SK-N-SH (cell line): ENCODE measurements around the gene KRT4. TPM values are rescaled to one million over a fixed set of nuclear protein-coding genes. Genes with fewer than 3 reads are reported as not detected.

ENCODE experiments used
- CTCF ChIA-PET: fragments of 300-600, 350-600 bp; formaldehyde crosslinking; extraction: SDS; loops from one replicate; lab custom pipeline; 2021; lab: Yijun Ruan, JAX
- POLR2A ChIA-PET: fragments of 350-600 bp; sonication (Branson Sonifier 250); formaldehyde crosslinking; extraction: SDS; loops from one replicate; lab custom pipeline; 2020; ENCODE audit warnings: antibody characterized with exemption, inconsistent platforms; lab: Yijun Ruan, JAX
- DNase-seq: peaks from one replicate; pipeline ENCODE4 v3.0.0; 2012
- H2AFZ ChIP-seq: fragments of 200-600 bp; sonication (generic); 2 replicates; pipeline ENCODE4 v1.8.1; 2016; ENCODE audit warnings: antibody characterized with exemption, mild to moderate bottlenecking, low read depth
- H3F3A ChIP-seq: fragments of 200-600 bp; sonication (generic); replicated peaks from 2 replicates; pipeline ENCODE3; 2016; ENCODE audit warnings: antibody characterized with exemption, mild to moderate bottlenecking; ENCODE audit not compliant: insufficient read depth
- H3K27ac ChIP-seq, 2 experiments: fragments of 200-500 bp in 1 of 2; fragments of 200-600 bp in 1 of 2; sonication (Bioruptor generic) in 1 of 2; sonication (generic), shearing (Covaris generic) in 1 of 2; 2 replicates each; pipeline versions ENCODE4 v1.5.1 to v1.6.1; 2014 to 2016; ENCODE audit warnings: low read depth in 2 of 2, inconsistent platforms in 1 of 2, low read length in 1 of 2, mild to moderate bottlenecking in 1 of 2, mixed read lengths in 1 of 2
- H3K27me3 ChIP-seq: fragments of 200-600 bp; sonication (generic), shearing (Covaris generic); 2 replicates; pipeline ENCODE4 v1.6.1; 2016; ENCODE audit warnings: mixed run types; ENCODE audit not compliant: insufficient read depth
- H3K36me3 ChIP-seq, 2 experiments: fragments of 200-500 bp in 1 of 2; fragments of 200-600 bp in 1 of 2; sonication (Bioruptor generic) in 1 of 2; sonication (generic) in 1 of 2; replicated peaks in 1 of 2; 2 replicates each; pipeline versions ENCODE3 to v1.5.1; 2014 to 2016; ENCODE audit warnings: low read length in 1 of 2, mild to moderate bottlenecking in 1 of 2; ENCODE audit not compliant: insufficient read depth in 2 of 2, control insufficient read depth in 1 of 2
- H3K4me1 ChIP-seq, 2 experiments: fragments of 200-500 bp in 1 of 2; fragments of 200-600 bp in 1 of 2; sonication (Bioruptor generic) in 1 of 2; sonication (generic), shearing (Covaris generic) in 1 of 2; 2 replicates each; pipeline versions ENCODE4 v1.5.1 to v1.6.1; 2014 to 2016; ENCODE audit warnings: low read depth in 1 of 2, low read length in 1 of 2, mixed run types in 1 of 2; ENCODE audit not compliant: insufficient read depth in 2 of 2, control insufficient read depth in 1 of 2
- H3K4me2 ChIP-seq: fragments of 200-600 bp; sonication (generic), shearing (Covaris generic); 2 replicates; pipeline ENCODE4 v1.6.1; 2017; ENCODE audit warnings: mixed run types
- H3K4me3 ChIP-seq, 2 experiments: fragments of 200-500 bp in 1 of 2; fragments of 200-600 bp in 1 of 2; sonication (Bioruptor generic) in 1 of 2; sonication (generic), shearing (Covaris generic) in 1 of 2; 2 replicates each; pipeline versions ENCODE4 v1.5.1 to v1.8.1; 2014 to 2016; ENCODE audit warnings: low read depth in 2 of 2, inconsistent platforms in 1 of 2, low read length in 1 of 2, mild to moderate bottlenecking in 1 of 2, mixed read lengths in 1 of 2, moderate library complexity in 1 of 2
- H3K79me2 ChIP-seq: fragments of 200-600 bp; sonication (generic); 2 replicates; pipeline ENCODE4 v1.8.1; 2017; ENCODE audit warnings: mild to moderate bottlenecking; ENCODE audit not compliant: insufficient read depth
- H3K9ac ChIP-seq: fragments of 200-600 bp; sonication (generic); 2 replicates; pipeline ENCODE4 v1.6.1; 2017; ENCODE audit warnings: mixed run types
- H3K9me2 ChIP-seq: fragments of 200-600 bp; sonication (generic); 2 replicates; pipeline ENCODE4 v1.6.1; 2017; ENCODE audit warnings: mixed run types
- H3K9me3 ChIP-seq: fragments of 200-600 bp; sonication (generic); 2 replicates; pipeline ENCODE4 v1.6.1; 2017; ENCODE audit warnings: mixed run types, mild to moderate bottlenecking, moderate library complexity
- H4K20me1 ChIP-seq: fragments of 200-600 bp; sonication (generic); 2 replicates; pipeline ENCODE4 v1.6.1; 2017; ENCODE audit warnings: mild to moderate bottlenecking, mixed run types; ENCODE audit not compliant: insufficient read depth
- CTCF ChIP-seq: fragments of 200-600 bp; sonication (generic); IDR thresholded peaks from 2 replicates; pipeline ENCODE4 v1.6.1; 2017; ENCODE audit warnings: antibody characterized with exemption, mild to moderate bottlenecking, moderate library complexity
- ELF1 ChIP-seq: IDR thresholded peaks from 2 replicates; pipeline ENCODE4 v1.4.0; 2012
- EZH2phosphoT487 ChIP-seq: fragments of 200-600 bp; sonication (generic); IDR thresholded peaks from 2 replicates; pipeline ENCODE4 v1.6.1; 2017; ENCODE audit warnings: low read depth, mixed run types, mild to moderate bottlenecking, antibody characterized with exemption, moderate library complexity, borderline replicate concordance
- FOXM1 ChIP-seq: IDR thresholded peaks from 2 replicates; pipeline ENCODE4 v1.4.0; 2012; ENCODE audit warnings: low read depth, mild to moderate bottlenecking
- GABPA ChIP-seq: IDR thresholded peaks from 2 replicates; pipeline ENCODE4 v1.4.0; 2012; ENCODE audit warnings: low read depth, mild to moderate bottlenecking
- JUND ChIP-seq: IDR thresholded peaks from 2 replicates; pipeline ENCODE4 v1.4.0; 2012
- MAX ChIP-seq: IDR thresholded peaks from 2 replicates; pipeline ENCODE4 v1.4.0; 2012; ENCODE audit warnings: low read depth
- MEF2A ChIP-seq: IDR thresholded peaks from 2 replicates; pipeline ENCODE4 v1.4.0; 2012; ENCODE audit warnings: low read depth, borderline replicate concordance
- MXI1 ChIP-seq: IDR thresholded peaks from 2 replicates; pipeline ENCODE4 v1.6.1; 2012; ENCODE audit warnings: mild to moderate bottlenecking, low read depth, low read length, improper control_type of control experiment
- NFIC ChIP-seq: IDR thresholded peaks from 2 replicates; pipeline ENCODE4 v1.4.0; 2012; ENCODE audit warnings: borderline replicate concordance
- POLR2AphosphoS5 ChIP-seq: IDR thresholded peaks from 2 replicates; pipeline ENCODE4 v1.6.1; 2012; ENCODE audit warnings: low read depth, low read length
- RAD21 ChIP-seq: IDR thresholded peaks from 2 replicates; pipeline ENCODE4 v1.6.1; 2012; ENCODE audit warnings: mild to moderate bottlenecking, low read length
- RCOR1 ChIP-seq: fragments of 150-350 bp; IDR thresholded peaks from 2 replicates; pipeline ENCODE4 v1.6.1; 2017; ENCODE audit warnings: antibody characterized with exemption, low read length
- RFX5 ChIP-seq: IDR thresholded peaks from 2 replicates; pipeline ENCODE4 v1.6.1; 2012; ENCODE audit warnings: mild to moderate bottlenecking, improper control_type of control experiment, low read length
- RXRA ChIP-seq: IDR thresholded peaks from 2 replicates; pipeline ENCODE4 v1.4.0; 2012; ENCODE audit warnings: low read depth, mild to moderate bottlenecking, borderline replicate concordance
- SIN3A ChIP-seq: IDR thresholded peaks from 2 replicates; pipeline ENCODE4 v1.6.1; 2012; ENCODE audit warnings: low read depth, mild to moderate bottlenecking, low read length, moderate library complexity, borderline replicate concordance
- TCF12 ChIP-seq: IDR thresholded peaks from 2 replicates; pipeline ENCODE4 v1.4.0; 2012
- WGBS: methylation state at CpG from one replicate; pipeline ENCODE4 v1.1.6; 2017; ENCODE audit warnings: low lambda C conversion rate; 5-methylcytosine and 5-hydroxymethylcytosine counted together
- polyA plus RNA-seq, 3 experiments: library from polyadenylated mRNA; depleted of rRNA; stranded (reverse); fragments of >200 nt; gene quantifications; 2 replicates each; pipeline ENCODE4 v1.2.3, GENCODE V29; 2012

The KRT4 gene
- polyA plus RNA-seq, 1 of the 3 experiments (the other 2 are of a cell fraction) = not detected

- Histone ChIP-seq H3K79me2 (no peaks in the 10 kb centered on the region), H3K4me2 (no peak overlapping the region), H2AFZ (no peak overlapping the region), H3K9ac (no peak overlapping the region), H3K27me3 (peaks cover 42% of the 10 kb centered on the region), H3K27ac (no peak overlapping the region), H3K9me3 (no peaks in the 10 kb centered on the region), H3F3A (no peaks in the 10 kb centered on the region), H3K4me3 (no peak overlapping the region), H4K20me1 (no peaks in the 10 kb centered on the region), H3K9me2 (no peaks in the 10 kb centered on the region), H3K36me3 (no peaks in the 10 kb centered on the region), H3K4me1 (no peaks in the 10 kb centered on the region)
- no peak for DNase-seq
- CTCF ChIA-PET = interaction anchor here (1.1 kb wide), 1 partner anchor 13 kb away, joined by 3 read pairs; no protein-coding TSS in a partner anchor
- POLR2A ChIA-PET = no interaction called here
- TF ChIP-seq RFX5 (no peak), CTCF (no peak), GABPA (no peak), MEF2A (no peak), FOXM1 (no peak), ELF1 (no peak), RAD21 (no peak), RXRA (no peak), POLR2AphosphoS5 (no peak), TCF12 (no peak)
- 44% methylated on average over 3 of the region's 4 CpGs for WGBS
Observed at GRCh38 chr12:52777566-52777965, 36.4 kb downstream of the KRT4 start.

DNA sequence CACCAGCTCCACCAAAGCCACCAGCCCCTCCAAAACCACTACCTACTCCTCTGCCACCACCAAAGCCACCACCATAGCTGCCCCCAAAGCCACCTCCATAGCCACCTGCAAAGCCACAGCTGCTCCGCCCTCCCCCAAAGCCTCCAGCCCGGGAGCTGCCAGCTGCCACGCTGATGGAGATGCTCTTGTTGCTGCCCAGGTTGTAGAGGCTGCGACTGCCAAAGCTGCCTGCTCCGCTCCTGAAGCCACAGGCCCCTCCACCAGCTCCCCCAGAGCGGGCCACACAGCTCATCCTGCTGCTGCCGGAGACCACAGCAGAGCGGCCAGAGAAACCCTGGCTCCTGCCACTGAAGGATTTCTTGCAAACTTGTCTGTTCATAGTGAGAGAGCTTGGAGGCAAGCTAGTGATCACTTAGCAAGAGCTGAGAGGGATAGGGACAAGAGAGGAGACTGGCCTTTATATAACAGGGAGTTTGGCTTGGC, 37.0 kb downstream of the KRT4 start, which contains the start of gene KRT76:
Gene KRT76, minus strand, starts transcription at position 433 of the 483 bp plus-strand sequence. Its CDS starts 54 bp downstream, at position 379.
- ChIA-PET POLR2A (no interaction called here), CTCF (no interaction called here)
- Histone ChIP-seq H2AFZ (no peak within 1 kb of the TSS), H3K4me2 (no peak within 1 kb of the TSS), H3K27ac (no peak within 1 kb of the TSS), H3K4me3 (no peak within 1 kb of the TSS), H3K4me1 (no peaks in the 10 kb centered on the region), H3K79me2 (no peaks in the 10 kb centered on the region), H3K27me3 (peaks cover 48% of the 10 kb centered on the region), H3K36me3 (no peaks in the 10 kb centered on the region), H3K9ac (no peak within 1 kb of the TSS), H4K20me1 (no peaks in the 10 kb centered on the region), H3K9me2 (no peaks in the 10 kb centered on the region), H3K9me3 (no peaks in the 10 kb centered on the region), H3F3A (no peaks in the 10 kb centered on the region)
- WGBS = 47% methylated on average over 7 of the region's 8 CpGs
- no peak for TF ChIP-seq JUND
- no peak for TF ChIP-seq FOXM1
- TF ChIP-seq MAX = no peak
- TF ChIP-seq RCOR1 = no peak
- no peak for TF ChIP-seq EZH2phosphoT487
- TF ChIP-seq MXI1 = no peak
- TF ChIP-seq SIN3A = no peak
- no peak for TF ChIP-seq NFIC
- TF ChIP-seq MEF2A = no peak
- DNase-seq = no peak
